ENCODE data around the gene C18orf63. TPM values are rescaled to one million over a fixed set of nuclear protein-coding genes. Genes with fewer than 3 reads are reported as not detected.
"Not testable (repeated sequence)": the region's sequence is repeated elsewhere in the genome, so short reads cannot be mapped to it uniquely, and the experiment has no call there.

Gene C18orf63
- polyA plus RNA-seq, 4 donors, result 0.11 to 0.44 (median 0.31) TPM

DNA sequence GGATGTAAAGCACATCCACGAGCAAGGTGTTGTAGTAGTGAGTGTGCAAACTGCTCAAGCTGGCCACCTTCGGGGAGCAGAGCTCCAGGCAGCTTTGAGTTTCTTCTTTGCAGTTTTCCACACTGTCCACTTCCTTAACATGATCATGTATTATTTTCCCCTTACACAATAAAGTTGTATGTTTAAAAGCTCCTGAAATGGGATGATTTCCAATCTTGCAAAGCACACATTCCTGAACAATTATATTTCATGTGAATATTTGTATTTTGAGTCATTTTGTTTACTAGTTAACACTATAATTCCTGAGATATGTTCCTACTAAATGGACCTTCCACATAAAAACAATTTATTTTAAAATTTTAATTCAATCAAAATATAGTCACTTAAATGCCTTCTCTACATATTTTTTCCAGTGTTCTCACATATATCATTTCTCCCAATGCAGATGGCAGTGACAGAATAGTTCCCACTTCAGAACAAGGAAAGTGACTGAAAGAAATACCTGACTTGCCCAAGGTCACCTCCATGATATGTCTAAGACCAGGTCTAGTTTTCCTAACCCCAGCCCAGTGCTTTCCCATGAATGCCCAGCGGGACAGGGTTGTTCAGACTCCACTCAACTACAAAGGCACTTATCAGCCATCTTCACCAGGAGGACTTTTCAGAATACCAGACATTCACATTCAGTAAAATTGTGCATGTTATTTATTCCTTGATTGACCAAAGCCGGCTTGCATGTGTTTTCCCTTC lies 29.4 kb upstream of the C18orf63 start:
- no peak for DNase-seq (ENCODE audit: low read depth in 4 of 4, low spot score in 2 of 4)

- DNase-seq (ENCODE audit: low read depth in 4 of 4, low spot score in 2 of 4), result no peak
Observed at GRCh38 chr18:74286856-74287255, 28.8 kb upstream of the C18orf63 start.

DNA sequence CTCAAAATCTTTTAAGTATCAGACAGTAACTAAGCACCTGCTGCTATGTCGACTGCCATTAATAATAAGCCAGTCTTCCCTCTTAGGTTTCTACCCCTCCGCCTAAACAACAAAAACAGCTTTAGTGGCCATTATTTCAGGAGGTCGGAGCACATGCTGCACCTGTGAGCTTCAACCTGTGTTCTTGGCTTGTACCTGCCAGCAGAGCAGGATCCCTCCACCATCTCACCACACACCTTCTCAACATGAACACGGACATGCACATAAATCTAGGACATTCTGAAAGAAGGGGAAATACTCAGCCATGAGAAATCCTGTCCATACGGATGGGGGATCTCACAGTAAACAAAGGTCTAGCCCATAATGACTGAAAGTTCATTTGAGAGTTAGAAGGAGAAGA lies 27.6 kb upstream of the C18orf63 start:
- no peak for DNase-seq (ENCODE audit: low read depth in 4 of 4, low spot score in 2 of 4)

- no peak for DNase-seq (ENCODE audit: low read depth in 4 of 4, low spot score in 2 of 4)
Observed at GRCh38 chr18:74288730-74289129, 26.9 kb upstream of the C18orf63 start.

DNA sequence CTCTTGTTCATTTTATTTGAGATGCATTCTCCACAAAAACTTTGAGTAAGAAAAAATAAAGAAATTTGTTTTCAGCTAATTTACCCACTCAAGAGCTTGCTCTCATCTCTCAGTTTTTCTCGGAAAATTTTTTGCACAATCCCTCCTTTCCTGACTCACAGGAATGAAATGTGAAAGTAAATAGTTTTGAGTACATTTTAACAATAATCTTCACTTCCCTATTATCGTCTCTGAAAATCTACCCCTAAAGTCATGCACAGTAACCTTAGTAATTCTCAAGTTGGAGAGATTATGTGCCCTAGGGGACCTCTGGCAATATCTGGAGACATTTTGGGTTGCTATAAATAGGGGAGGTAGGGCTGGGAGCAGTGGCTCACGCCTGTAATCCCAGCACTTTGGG lies 26.5 kb upstream of the C18orf63 start:
- DNase-seq (ENCODE audit: low read depth in 4 of 4, low spot score in 2 of 4), result no peak

GRCh38 chr18:74290021-74290420 lies 25.6 kb upstream of the C18orf63 start:
- no peak for DNase-seq (ENCODE audit: low read depth in 4 of 4, low spot score in 2 of 4)

GRCh38 chr18:74290794-74291471 lies 24.7 kb upstream of the C18orf63 start:
- DNase-seq (ENCODE audit: low read depth in 4 of 4, low spot score in 2 of 4), result no peak

GRCh38 chr18:74291472-74291770 lies 24.2 kb upstream of the C18orf63 start:
- no peak for DNase-seq (ENCODE audit: low read depth in 4 of 4, low spot score in 2 of 4)

DNA sequence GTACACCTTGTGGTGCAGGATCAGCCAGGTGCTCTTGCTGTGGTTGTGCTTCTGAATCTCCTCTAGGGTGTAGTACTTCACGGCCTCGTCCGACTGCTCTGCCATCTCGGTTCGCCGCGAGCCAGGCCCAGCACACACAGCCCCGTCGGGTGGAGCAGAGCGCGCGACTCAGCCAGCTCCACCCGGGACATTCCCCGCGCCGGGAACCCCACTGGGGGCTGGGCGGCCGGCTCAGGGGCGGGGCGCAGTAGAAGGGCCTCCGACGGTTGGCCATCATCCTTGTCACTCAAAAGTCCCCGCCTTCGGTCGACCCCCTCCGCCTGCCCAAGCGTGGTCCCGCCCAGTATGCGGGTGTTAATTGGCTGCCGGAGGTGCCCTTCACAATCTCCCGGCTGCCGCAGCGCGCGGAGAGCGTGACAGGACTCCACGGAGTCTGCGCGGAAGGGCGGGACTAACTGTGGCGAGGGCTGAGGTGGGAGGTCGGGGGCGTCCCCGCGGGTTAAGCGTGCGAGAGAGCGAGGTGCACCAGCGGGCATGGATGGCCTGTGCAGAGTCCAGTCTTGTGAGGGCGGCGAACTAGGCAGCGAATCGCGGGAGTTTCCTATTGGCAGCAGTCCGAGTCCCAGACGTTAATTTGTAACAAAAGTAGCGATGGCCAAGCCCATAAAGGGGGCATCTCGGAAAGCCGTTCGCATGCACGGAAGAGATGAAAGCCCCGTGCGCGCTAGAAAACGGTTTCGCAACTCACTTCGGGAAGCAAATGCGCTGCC lies 23.7 kb upstream of the C18orf63 start, which contains the start of gene CYB5A:
Gene CYB5A, minus strand, starts transcription at position 193 of the 770 bp plus-strand sequence. Its CDS starts 88 bp downstream, at position 105.
- peak; percentile 91 to 96 (median 94) for DNase-seq (ENCODE audit: low read depth in 4 of 4, low spot score in 2 of 4)

DNA sequence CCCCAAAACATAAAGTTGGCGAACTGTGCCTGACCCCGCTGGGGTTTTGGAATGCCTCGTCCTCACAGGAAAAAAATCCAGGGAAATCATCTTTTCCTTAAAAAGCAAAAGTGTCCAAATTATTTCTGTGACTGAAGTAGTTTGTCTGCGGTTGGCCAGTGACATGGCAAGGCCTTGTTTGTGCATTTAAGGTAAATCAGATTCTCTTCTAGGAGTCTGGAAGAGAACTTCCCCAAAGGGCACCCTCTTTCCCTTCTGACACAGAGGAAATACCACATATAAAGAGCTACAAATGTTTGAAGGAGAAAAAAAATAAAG lies 23.1 kb upstream of the C18orf63 start:
- no peak for DNase-seq (ENCODE audit: low read depth in 4 of 4, low spot score in 2 of 4)

GRCh38 chr18:74292982-74293381 lies 22.7 kb upstream of the C18orf63 start:
- DNase-seq (ENCODE audit: low read depth in 4 of 4, low spot score in 2 of 4), result not testable (repeated sequence)

- no peak for DNase-seq (ENCODE audit: low read depth in 4 of 4, low spot score in 2 of 4)
Observed at GRCh38 chr18:74294526-74294925, 21.1 kb upstream of the C18orf63 start.

GRCh38 chr18:74299162-74299561 lies 16.5 kb upstream of the C18orf63 start:
- no peak for DNase-seq (ENCODE audit: low read depth in 4 of 4, low spot score in 2 of 4)

GRCh38 chr18:74299746-74300145 lies 15.9 kb upstream of the C18orf63 start:
- no peak for DNase-seq (ENCODE audit: low read depth in 4 of 4, low spot score in 2 of 4)

DNA sequence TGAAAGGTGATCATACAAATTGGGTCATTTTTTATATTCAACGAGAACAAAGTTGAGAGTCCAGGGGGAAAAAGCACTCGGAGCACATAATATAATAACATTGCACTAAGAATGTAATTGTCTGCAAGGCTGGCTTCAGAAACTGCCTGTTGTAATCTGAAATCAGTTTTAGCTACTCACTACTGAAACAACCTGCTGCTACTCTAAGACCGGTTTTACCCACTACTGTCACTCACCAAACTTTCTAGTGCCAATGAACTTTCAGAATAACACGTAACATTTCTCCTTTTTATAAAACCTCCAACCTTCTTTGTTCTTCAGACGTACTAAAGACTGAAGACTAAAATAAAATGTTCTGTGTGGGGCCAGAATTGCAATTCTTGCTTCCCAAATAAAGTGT lies 12.3 kb upstream of the C18orf63 start:
- no peak for DNase-seq (ENCODE audit: low read depth in 4 of 4, low spot score in 2 of 4)

- DNase-seq (ENCODE audit: low read depth in 4 of 4, low spot score in 2 of 4), result no peak
Observed at GRCh38 chr18:74303936-74304335, 11.7 kb upstream of the C18orf63 start.

- no peak for DNase-seq (ENCODE audit: low read depth in 4 of 4, low spot score in 2 of 4)
Observed at GRCh38 chr18:74310411-74310810, 5.2 kb upstream of the C18orf63 start.

DNA sequence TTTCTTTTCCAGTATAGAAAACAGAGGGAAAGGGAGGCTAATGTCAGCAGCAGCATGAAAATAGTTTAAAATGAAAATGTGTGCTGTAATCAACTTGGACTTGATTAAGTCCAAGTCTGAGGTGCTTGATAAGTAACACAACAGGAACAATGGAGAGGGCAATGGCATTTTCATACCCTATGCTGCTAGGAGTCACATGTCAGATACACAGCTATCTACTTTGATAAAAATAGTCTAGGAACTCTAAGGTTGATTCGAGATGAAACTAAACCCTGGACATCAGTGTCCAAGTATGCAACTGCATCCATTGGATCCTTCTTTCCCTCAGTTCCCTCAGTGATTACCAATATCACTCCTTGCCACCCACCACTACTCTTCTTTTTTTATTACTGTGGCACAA lies 4.6 kb upstream of the C18orf63 start:
- no peak for DNase-seq (ENCODE audit: low read depth in 4 of 4, low spot score in 2 of 4)

DNA sequence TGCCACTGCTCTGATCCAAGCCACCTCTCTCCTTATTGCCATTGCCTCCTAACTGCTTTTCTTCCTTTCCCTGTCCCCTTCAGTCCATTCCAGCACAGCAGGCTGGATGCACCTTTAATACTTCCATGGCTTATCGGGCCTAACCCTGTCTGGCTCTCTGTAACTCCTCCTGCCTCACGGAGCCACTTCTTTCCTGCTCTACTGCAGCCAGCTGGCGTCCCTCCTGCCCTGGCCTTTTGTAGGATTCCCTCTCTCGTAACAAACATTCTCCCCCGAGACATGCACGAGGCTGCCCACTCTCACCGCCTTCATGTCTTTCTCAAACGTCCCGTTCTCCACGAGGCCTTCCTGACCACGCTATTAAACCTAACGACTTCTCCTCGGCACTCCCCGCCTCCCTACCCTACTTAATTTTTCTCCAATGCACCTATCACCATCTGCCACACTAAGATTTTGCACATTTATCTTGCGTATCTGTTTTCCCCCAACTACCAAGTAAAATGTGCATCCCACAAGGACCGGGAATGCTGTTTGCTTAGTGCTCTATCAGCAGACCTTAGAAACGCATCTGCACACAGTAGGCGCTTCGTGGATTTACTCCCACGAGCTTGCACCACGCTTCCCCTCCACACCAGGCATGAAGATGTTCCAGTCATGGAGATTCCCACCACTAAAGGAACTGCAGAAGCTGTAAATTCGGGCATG lies 728 bp upstream of the C18orf63 start:
- DNase-seq (ENCODE audit: low read depth in 4 of 4, low spot score in 2 of 4), result no peak

DNA sequence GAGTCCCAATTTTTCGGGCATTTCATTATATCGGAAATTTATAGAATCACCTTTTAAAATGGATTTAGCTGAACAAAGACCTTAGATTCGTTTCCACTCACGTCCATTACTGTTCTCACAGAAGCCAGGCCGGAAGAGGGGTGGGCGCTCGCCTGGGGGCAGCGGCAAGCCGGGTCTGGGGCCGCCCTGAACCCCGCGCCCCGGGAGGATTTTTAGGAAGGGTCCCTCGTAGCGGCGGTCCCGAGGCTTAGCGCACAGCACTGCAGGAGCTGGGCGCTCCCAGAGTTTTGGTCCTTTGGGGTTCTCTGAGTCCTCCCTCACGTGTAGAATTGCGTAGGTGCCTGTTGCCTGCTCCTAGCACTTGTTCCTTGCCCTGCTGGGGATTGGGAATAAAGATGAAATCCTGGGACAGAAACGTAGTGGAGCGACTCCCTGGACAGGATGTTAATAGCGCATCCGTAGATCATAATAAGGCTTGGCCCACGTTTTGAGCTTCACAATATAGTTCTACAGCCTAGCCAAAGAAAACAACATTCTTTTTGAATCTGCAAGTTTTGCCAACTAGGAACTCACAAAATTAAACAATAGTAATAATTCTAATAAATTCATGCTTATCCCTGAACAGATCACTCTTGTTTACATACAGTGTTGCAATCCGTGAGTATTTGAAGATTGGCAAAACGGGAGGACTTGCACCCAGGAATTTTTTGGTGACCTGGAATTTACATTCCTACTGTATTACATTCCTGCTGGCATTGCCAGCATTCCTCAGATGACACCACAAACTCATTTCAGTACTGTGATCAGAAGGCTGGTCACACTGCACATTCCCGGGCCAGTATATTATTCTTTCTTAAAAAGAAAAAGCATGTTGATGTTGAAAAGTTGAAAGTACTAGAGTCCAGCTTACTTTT lies 875 bp downstream of the C18orf63 start:
- DNase-seq (ENCODE audit: low read depth in 4 of 4, low spot score in 2 of 4), result no peak
